Activated CD8-positive, alpha-beta T cell treated with anti-CD3 and anti-CD28 coated beads for 36 hours (primary cell): Measurements from ENCODE around the gene PRKCE. TPM values are rescaled to one million over a fixed set of nuclear protein-coding genes. Genes with fewer than 3 reads are reported as not detected.

ENCODE experiments used
- ATAC-seq: fragments of 200-7000 bp; cut with Tn5 transposase; one replicate; pipeline ENCODE4 v1.10.0; 2021; ENCODE audit warnings: mild to moderate bottlenecking, moderate library complexity
- CTCF ChIA-PET: fragments of 350-600 bp; sonication (Branson Sonifier 250); formaldehyde crosslinking; loops from one replicate; lab custom pipeline; 2021; ENCODE audit warnings: antibody characterized with exemption; lab: Charles Lee
- POLR2A ChIA-PET: fragments of 350-600 bp; sonication (Branson Sonifier 250); formaldehyde crosslinking; loops from one replicate; lab custom pipeline; 2021; ENCODE audit warnings: antibody characterized with exemption; lab: Charles Lee
- DNase-seq: peaks from one replicate; pipeline ENCODE4 v3.0.0-alpha.2; 2020
- H3K27ac Mint-ChIP-seq: one replicate; pipeline ENCODE4 v1.8.0; 2021; ENCODE audit warnings: mild to moderate bottlenecking, mixed read lengths
- H3K27me3 Mint-ChIP-seq: one replicate; pipeline ENCODE4 v1.8.0; 2021; ENCODE audit warnings: mixed read lengths
- H3K36me3 Mint-ChIP-seq: one replicate; pipeline ENCODE4 v1.8.0; 2021; ENCODE audit warnings: low read depth, mixed read lengths
- H3K4me1 Mint-ChIP-seq: one replicate; pipeline ENCODE4 v1.8.0; 2021; ENCODE audit warnings: low read depth, mixed read lengths
- H3K4me3 Mint-ChIP-seq: one replicate; pipeline ENCODE4 v1.8.0; 2021; ENCODE audit warnings: mild to moderate bottlenecking, moderate library complexity, mixed read lengths
- H3K9me3 Mint-ChIP-seq: one replicate; pipeline ENCODE4 v1.8.0; 2021; ENCODE audit warnings: mixed read lengths
- intact Hi-C: fragments of 100-400 bp; cut with micrococcal nuclease; formaldehyde crosslinking; loops from one replicate; pipeline ENCODE4 v1.10.0; 2022
- total RNA-seq, 2 experiments: library from RNA; stranded (reverse); gene quantifications; one replicate each; pipeline ENCODE4 v1.2.3, GENCODE V29; 2021
- TF ChIP-seq, protein P1 (sequence below): fragments of 200-600 bp; IDR thresholded peaks from one replicate; pipeline ENCODE4 v1.8.0; 2022; ENCODE audit warnings: antibody characterized with exemption, mild to moderate bottlenecking

The PRKCE gene
- total RNA-seq, 2 experiments from 2014 or later: 11.5 to 11.9 TPM

DNA sequence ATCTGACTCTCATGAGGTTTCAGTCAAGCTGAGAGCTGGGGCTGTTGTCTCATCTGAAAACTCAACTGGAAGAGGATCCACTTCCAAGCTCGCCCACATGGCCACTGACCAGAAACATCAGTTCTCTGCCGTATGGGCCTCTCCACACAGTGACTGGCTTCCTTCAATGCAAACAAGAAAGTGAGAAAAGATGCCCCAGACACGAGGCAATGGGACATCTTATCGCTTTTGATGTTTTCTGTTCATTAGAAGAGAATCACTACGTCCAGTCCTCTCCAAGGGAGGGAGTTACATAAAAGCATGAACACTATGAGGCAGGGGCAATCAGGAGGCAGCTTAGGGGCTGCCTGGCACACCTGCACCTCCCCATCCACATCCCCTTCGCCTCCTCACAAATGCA lies 338.7 kb downstream of the PRKCE start:
- Mint-ChIP-seq H3K36me3 (no peaks in the 10 kb centered on the region), H3K9me3 (no peaks in the 10 kb centered on the region)
- CTCF ChIA-PET: interaction anchor here (1.3 kb wide), 1 partner anchor 24 kb away, joined by 3 read pairs; no protein-coding TSS in a partner anchor

DNA sequence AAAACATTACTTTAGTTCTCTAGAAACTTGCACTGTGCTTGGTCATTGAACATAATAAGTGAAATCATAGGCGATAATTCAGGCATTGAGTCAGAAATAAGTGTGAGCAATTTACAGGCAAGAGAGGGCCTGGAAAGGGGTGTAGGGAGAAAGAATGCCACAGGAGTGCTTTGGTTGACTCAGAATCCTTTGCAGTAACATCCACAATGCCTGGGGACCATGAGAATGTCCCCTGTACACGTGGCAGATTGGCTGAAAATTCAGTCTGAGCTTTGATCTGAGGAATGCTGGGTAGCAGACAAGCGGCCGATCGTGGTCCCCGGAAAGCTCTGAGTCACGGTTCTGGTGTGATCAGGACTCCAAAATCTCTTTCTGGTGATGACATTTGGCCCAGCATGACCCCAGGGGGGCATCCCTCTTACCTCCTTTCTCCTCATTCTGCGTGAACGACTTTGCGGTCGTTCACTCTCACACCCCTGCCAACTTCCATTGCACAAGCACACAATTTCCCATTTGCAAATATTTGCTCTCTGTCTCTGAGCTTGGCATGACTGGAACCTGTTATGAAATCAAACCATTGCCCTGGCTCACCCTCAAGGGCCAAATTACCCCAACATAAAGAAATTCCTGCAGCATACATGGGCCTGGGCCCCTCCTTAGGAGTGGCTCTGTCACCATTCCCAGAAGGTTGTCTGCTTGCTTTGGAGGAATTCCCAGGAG lies 340.7 kb downstream of the PRKCE start:
- Mint-ChIP-seq H3K4me1 (peaks cover 4% of the 10 kb centered on the region), H3K36me3 (no peaks in the 10 kb centered on the region), H3K9me3 (no peaks in the 10 kb centered on the region), H3K27me3 (no peaks in the 10 kb centered on the region), H3K27ac (no peak overlapping the region), H3K4me3 (no peak overlapping the region)
- DNase-seq: no peak
- intact Hi-C loops: loop anchor here (5.0 kb wide), 1 partner anchor 375 kb away; no protein-coding TSS in a partner anchor
- ATAC-seq: no peak
- TF ChIP-seq, protein P1, sequence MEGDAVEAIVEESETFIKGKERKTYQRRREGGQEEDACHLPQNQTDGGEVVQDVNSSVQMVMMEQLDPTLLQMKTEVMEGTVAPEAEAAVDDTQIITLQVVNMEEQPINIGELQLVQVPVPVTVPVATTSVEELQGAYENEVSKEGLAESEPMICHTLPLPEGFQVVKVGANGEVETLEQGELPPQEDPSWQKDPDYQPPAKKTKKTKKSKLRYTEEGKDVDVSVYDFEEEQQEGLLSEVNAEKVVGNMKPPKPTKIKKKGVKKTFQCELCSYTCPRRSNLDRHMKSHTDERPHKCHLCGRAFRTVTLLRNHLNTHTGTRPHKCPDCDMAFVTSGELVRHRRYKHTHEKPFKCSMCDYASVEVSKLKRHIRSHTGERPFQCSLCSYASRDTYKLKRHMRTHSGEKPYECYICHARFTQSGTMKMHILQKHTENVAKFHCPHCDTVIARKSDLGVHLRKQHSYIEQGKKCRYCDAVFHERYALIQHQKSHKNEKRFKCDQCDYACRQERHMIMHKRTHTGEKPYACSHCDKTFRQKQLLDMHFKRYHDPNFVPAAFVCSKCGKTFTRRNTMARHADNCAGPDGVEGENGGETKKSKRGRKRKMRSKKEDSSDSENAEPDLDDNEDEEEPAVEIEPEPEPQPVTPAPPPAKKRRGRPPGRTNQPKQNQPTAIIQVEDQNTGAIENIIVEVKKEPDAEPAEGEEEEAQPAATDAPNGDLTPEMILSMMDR: no peak
- CTCF ChIA-PET: interaction anchor here (1.1 to 2.7 kb wide), 14 partner anchors 11 to 470 kb away, joined by 3 to 14 read pairs (median 6); no protein-coding TSS in a partner anchor
- POLR2A ChIA-PET: no interaction called here

More for the DNA sequence above, 338.7 kb downstream of the PRKCE start:
- no peaks in the 10 kb centered on the region for H3K27me3 Mint-ChIP-seq
- H3K27ac Mint-ChIP-seq: no peak overlapping the region
- ATAC-seq (no peak), DNase-seq (no peak)
- H3K4me3 Mint-ChIP-seq: no peak overlapping the region
- peaks cover 4% of the 10 kb centered on the region for H3K4me1 Mint-ChIP-seq
- POLR2A ChIA-PET: interaction anchor here (0.6 kb wide), 1 partner anchor 1337 kb away, joined by 4 read pairs; no protein-coding TSS in a partner anchor
- TF ChIP-seq, protein P1: no peak
- intact Hi-C loops: loop anchor here (5.0 kb wide), 1 partner anchor 377 kb away; no protein-coding TSS in a partner anchor

DNA sequence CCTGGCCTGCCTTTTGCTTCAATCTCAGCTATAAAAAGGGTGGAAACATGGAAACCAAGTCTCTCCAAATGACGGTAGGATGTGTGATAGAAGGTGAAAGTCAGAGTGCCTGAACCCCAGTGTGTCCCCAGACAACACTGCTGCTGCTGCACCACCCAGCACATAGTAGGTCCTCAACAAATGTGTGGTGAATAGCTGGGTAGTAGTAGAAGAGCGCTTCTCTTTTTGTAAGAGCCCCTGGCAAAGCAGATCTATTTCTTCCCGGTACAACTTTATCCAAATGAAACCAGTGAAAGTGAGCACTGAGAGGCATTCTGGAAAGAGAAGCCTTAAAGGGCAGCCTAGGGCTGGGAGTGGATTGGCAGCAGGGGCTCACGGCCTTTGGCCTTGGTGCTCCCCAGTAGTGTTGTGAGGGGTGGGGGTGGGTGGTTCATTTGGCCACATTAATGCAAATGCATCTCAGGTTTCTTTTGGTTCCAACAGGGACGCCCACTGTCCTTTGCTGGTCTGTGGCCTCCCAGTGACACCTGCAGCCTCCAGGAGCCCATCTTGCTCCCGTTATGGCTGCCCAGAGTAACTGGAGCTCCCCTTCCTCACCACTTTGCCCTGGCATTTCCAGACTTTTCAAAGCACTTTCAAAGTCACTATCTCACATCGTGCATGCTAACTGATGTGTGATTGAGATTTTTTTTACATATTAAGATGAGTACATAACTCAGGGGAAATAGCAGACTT lies 341.4 kb downstream of the PRKCE start:
- no peaks in the 10 kb centered on the region for H3K27me3 Mint-ChIP-seq
- no peak for ATAC-seq
- POLR2A ChIA-PET: interaction anchor here (0.6 to 0.7 kb wide), 2 partner anchors 392 to 467 kb away, joined by 3 read pairs; no protein-coding TSS in a partner anchor

DNA sequence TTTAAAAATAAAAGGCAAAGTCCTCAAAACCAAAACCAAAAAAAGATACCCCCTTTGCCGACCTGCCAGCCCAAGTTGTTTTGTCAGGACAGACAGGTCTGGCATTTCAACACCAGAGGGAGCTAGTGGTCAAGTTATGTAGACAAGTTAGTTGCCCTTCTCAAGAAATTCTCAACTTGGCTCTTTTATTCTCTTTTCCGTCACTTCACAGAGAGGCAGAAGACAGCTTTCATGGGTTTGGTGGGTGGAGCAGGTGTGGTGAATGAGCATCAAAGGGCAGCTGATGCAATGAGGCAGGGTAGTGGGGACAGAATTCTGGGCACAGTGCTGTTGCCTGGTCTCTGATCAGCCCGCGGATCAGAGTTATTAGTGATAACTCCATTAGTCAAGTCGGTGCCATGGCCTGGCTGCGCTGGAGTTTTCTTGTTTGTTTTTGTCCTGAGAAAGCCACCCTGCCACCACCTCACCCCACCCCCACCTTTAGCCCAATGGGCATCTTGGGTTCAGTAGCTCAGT lies 342.1 kb downstream of the PRKCE start:
- no peaks in the 10 kb centered on the region for H3K36me3 Mint-ChIP-seq
- H3K27ac Mint-ChIP-seq: peak overlapping the region; percentile 30
- ATAC-seq (peak; percentile 94), DNase-seq (peak; percentile 78)
- TF ChIP-seq, protein P1: peak; percentile 76
- H3K4me3 Mint-ChIP-seq: no peak overlapping the region
- H3K4me1 Mint-ChIP-seq: peaks cover 4% of the 10 kb centered on the region
- ChIA-PET POLR2A (interaction anchor here (0.6 to 0.7 kb wide), 2 partner anchors 392 to 466 kb away, joined by 3 read pairs; no protein-coding TSS in a partner anchor), CTCF (interaction anchor here (0.6 to 2.7 kb wide), 35 partner anchors 9 to 476 kb away, joined by 3 to 17 read pairs (median 4); no protein-coding TSS in a partner anchor)
- no peaks in the 10 kb centered on the region for H3K9me3 Mint-ChIP-seq
- H3K27me3 Mint-ChIP-seq: no peaks in the 10 kb centered on the region
- intact Hi-C loops: loop anchor here (5.0 kb wide), 1 partner anchor 374 kb away; no protein-coding TSS in a partner anchor

More for the DNA sequence above, 341.4 kb downstream of the PRKCE start:
- no peaks in the 10 kb centered on the region for H3K9me3 Mint-ChIP-seq
- no peaks in the 10 kb centered on the region for H3K36me3 Mint-ChIP-seq
- H3K4me3 Mint-ChIP-seq: no peak overlapping the region
- intact Hi-C loops: loop anchor here (5.0 kb wide), 1 partner anchor 374 kb away; no protein-coding TSS in a partner anchor
- no peak overlapping the region for H3K27ac Mint-ChIP-seq
- DNase-seq: no peak
- TF ChIP-seq, protein P1: no peak
- H3K4me1 Mint-ChIP-seq: peaks cover 4% of the 10 kb centered on the region
- CTCF ChIA-PET: interaction anchor here (0.6 to 2.7 kb wide), 36 partner anchors 10 to 477 kb away, joined by 3 to 17 read pairs (median 4); no protein-coding TSS in a partner anchor
